PFSK-1 (cell line): Measurements from ENCODE around the gene PRKAR1B.

Source experiments
- FOXP2 ChIP-seq: optimal IDR thresholded peaks from 2 replicates; pipeline ENCODE3; 2011; ENCODE audit warnings: borderline replicate concordance, control low read depth, inconsistent platforms; ENCODE audit not compliant: insufficient read depth; ENCODE audit errors: extremely low read length, extremely low read depth
- POLR2AphosphoS5 ChIP-seq: IDR thresholded peaks from 2 replicates; pipeline ENCODE4 v1.6.1; 2012; ENCODE audit warnings: low read depth, mild to moderate bottlenecking, control low read depth, low read length, moderate library complexity
- SIN3A ChIP-seq: IDR thresholded peaks from 2 replicates; pipeline ENCODE4 v1.6.1; 2012; ENCODE audit warnings: mild to moderate bottlenecking, low read length, moderate library complexity, borderline replicate concordance; ENCODE audit not compliant: insufficient read depth
- TAF1 ChIP-seq: IDR thresholded peaks from 2 replicates; pipeline ENCODE4 v1.6.1; 2012; ENCODE audit warnings: low read length, control low read depth, borderline replicate concordance; ENCODE audit not compliant: insufficient read depth
- TF ChIP-seq, protein P1 (sequence below), 2 experiments: IDR thresholded peaks; 2 replicates each; pipeline versions ENCODE4 v1.6.1 to v1.8.0; 2011 to 2012; ENCODE audit warnings: low read depth in 2 of 2, low read length in 2 of 2, control low read depth in 1 of 2, inconsistent platforms in 1 of 2, mild to moderate bottlenecking in 1 of 2, moderate library complexity in 1 of 2; ENCODE audit not compliant: insufficient read depth in 1 of 2

DNA sequence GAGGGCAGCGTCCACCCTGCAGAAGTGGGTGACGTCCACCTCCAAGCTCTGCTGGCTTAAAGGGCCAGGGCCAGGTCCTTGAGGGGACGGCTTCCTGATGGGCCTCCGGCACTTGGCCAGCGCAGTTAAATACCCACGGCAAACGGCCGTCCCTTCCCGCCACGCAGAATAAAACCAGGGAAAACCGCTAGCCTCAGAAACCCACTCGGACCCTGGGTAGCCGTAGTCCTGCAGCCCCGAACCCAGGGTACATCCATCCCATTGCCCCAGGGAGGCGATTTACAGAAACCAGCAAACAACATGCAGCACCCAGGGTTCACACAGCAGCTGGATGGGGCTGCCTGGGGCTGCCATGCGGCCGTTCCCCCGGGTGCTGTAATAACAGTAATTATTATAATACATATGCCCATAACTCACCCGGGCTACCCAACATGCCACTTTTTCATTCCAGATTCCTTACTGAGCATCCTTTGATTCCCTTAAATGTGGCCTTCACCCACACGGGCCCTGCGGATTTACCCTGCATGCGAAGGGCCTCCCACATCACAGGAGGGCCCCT lies 126.0 kb downstream of the PRKAR1B start:
- TF ChIP-seq, protein P1, sequence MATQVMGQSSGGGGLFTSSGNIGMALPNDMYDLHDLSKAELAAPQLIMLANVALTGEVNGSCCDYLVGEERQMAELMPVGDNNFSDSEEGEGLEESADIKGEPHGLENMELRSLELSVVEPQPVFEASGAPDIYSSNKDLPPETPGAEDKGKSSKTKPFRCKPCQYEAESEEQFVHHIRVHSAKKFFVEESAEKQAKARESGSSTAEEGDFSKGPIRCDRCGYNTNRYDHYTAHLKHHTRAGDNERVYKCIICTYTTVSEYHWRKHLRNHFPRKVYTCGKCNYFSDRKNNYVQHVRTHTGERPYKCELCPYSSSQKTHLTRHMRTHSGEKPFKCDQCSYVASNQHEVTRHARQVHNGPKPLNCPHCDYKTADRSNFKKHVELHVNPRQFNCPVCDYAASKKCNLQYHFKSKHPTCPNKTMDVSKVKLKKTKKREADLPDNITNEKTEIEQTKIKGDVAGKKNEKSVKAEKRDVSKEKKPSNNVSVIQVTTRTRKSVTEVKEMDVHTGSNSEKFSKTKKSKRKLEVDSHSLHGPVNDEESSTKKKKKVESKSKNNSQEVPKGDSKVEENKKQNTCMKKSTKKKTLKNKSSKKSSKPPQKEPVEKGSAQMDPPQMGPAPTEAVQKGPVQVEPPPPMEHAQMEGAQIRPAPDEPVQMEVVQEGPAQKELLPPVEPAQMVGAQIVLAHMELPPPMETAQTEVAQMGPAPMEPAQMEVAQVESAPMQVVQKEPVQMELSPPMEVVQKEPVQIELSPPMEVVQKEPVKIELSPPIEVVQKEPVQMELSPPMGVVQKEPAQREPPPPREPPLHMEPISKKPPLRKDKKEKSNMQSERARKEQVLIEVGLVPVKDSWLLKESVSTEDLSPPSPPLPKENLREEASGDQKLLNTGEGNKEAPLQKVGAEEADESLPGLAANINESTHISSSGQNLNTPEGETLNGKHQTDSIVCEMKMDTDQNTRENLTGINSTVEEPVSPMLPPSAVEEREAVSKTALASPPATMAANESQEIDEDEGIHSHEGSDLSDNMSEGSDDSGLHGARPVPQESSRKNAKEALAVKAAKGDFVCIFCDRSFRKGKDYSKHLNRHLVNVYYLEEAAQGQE (IDR thresholded peaks at IDR 0.05; ENCODE audit: insufficient read depth in 1 of 2, low read depth in 2 of 2, low read length in 2 of 2) = no peak
- TF ChIP-seq POLR2AphosphoS5 (no peak), SIN3A (no peak), TAF1 (no peak), FOXP2 (no peak)
